SU-DHL-6 (cell line): ENCODE measurements around the gene BICC1.

ENCODE experiments used
- EZH2phosphoT487 ChIP-seq: fragments of 200-600 bp; sonication (generic), shearing (Covaris generic); conservative IDR thresholded peaks from 2 replicates; pipeline ENCODE4 v1.6.1; 2018; ENCODE audit warnings: mild to moderate bottlenecking, antibody characterized with exemption, low read length, moderate library complexity, mixed read lengths
- TF ChIP-seq, protein P1 (sequence below): fragments of 200-600 bp; sonication (generic); IDR thresholded peaks from one replicate; pipeline ENCODE4 v1.5.1; 2017; ENCODE audit warnings: antibody characterized with exemption, mild to moderate bottlenecking, low read length, moderate library complexity; ENCODE audit not compliant: insufficient read depth, poor library complexity, severe bottlenecking

- TF ChIP-seq, protein P1, sequence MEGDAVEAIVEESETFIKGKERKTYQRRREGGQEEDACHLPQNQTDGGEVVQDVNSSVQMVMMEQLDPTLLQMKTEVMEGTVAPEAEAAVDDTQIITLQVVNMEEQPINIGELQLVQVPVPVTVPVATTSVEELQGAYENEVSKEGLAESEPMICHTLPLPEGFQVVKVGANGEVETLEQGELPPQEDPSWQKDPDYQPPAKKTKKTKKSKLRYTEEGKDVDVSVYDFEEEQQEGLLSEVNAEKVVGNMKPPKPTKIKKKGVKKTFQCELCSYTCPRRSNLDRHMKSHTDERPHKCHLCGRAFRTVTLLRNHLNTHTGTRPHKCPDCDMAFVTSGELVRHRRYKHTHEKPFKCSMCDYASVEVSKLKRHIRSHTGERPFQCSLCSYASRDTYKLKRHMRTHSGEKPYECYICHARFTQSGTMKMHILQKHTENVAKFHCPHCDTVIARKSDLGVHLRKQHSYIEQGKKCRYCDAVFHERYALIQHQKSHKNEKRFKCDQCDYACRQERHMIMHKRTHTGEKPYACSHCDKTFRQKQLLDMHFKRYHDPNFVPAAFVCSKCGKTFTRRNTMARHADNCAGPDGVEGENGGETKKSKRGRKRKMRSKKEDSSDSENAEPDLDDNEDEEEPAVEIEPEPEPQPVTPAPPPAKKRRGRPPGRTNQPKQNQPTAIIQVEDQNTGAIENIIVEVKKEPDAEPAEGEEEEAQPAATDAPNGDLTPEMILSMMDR, result no peak
- no peak for TF ChIP-seq EZH2phosphoT487
These were observed 44.6 kb upstream of the BICC1 start for GRCh38 chr10:58467931-58468635.
